Astrocyte (in vitro differentiated cells and primary cell): ENCODE results near the gene KLHL42.

Experiments used
- CTCF ChIP-seq: IDR thresholded peaks from 2 replicates; pipeline ENCODE4 v1.5.1; 2011; ENCODE audit warnings: low read depth, mild to moderate bottlenecking, inconsistent platforms, low read length, moderate library complexity; ENCODE audit not compliant: insufficient read depth
- EZH2 ChIP-seq: IDR thresholded peaks from 2 replicates; pipeline ENCODE4 v1.6.1; 2012; ENCODE audit warnings: mild to moderate bottlenecking, low read length, inconsistent platforms; ENCODE audit not compliant: insufficient read depth

- TF ChIP-seq CTCF (no peak), EZH2 (no peak)
Measured at GRCh38 chr12:27801630-27802029, 21.6 kb downstream of the KLHL42 start.
